Heart right ventricle (tissue), 16 donors: ENCODE measurements around the gene SLC35G4. TPM values are rescaled to one million over a fixed set of nuclear protein-coding genes. Genes with fewer than 3 reads are reported as not detected.

Experiments used
- ATAC-seq, 8 donors: fragments of 200-7000 bp; cut with Tn5 transposase; one replicate each; pipeline ENCODE4 v1.9.1; 2020; ENCODE audit warnings: mild to moderate bottlenecking in 8 of 8, moderate library complexity in 8 of 8, moderate number of reproducible peaks in 1 of 8
- DNase-seq, 2 donors: peaks; one replicate each; pipeline ENCODE4 v3.0.0-alpha.2; 2020
- H3K27ac ChIP-seq, 10 donors: fragments of 200-600 bp; sonication (generic) in 2 of 10; one replicate each; pipeline versions ENCODE4 v1.5.0 to v1.8.0; 2020 to 2022; ENCODE audit warnings: mild to moderate bottlenecking in 3 of 10
- H3K27me3 ChIP-seq, 7 donors: fragments of 200-600 bp; one replicate each; pipeline ENCODE4 v1.8.0; 2021 to 2022; ENCODE audit warnings: mild to moderate bottlenecking in 2 of 7
- H3K36me3 ChIP-seq, 9 donors: fragments of 200-600 bp; sonication (generic) in 1 of 9; one replicate each; pipeline versions ENCODE4 v1.5.0 to v1.8.0; 2020 to 2022; ENCODE audit warnings: mild to moderate bottlenecking in 2 of 9
- H3K4me1 ChIP-seq, 9 donors: fragments of 200-600 bp; sonication (generic) in 1 of 9; one replicate each; pipeline versions ENCODE4 v1.5.0 to v1.8.0; 2020 to 2022; ENCODE audit warnings: mild to moderate bottlenecking in 4 of 9
- H3K4me3 ChIP-seq, 10 donors: fragments of 200-600 bp; sonication (generic) in 2 of 10; one replicate each; pipeline versions ENCODE4 v1.5.0 to v1.8.0; 2020 to 2022; ENCODE audit warnings: mild to moderate bottlenecking in 7 of 10, moderate library complexity in 2 of 10
- H3K9me3 ChIP-seq, 11 donors: fragments of 200-600 bp in 10 of 11; sonication (generic) in 2 of 11; one replicate each; pipeline versions ENCODE4 v1.5.0 to v1.8.0; 2013 to 2022; ENCODE audit warnings: mild to moderate bottlenecking in 2 of 11, control low read depth in 1 of 11, moderate library complexity in 1 of 11
- CTCF ChIP-seq, 9 donors: fragments of 200-600 bp; sonication (generic) in 2 of 9; IDR thresholded peaks; one replicate each; pipeline versions ENCODE4 v1.5.0 to v1.8.0; 2021 to 2022; ENCODE audit warnings: antibody characterized with exemption in 9 of 9, mild to moderate bottlenecking in 5 of 9, moderate library complexity in 1 of 9
- whole genome bisulfite sequencing, 2 donors: extraction: QIAGEN DNeasy Blood & Tissue Kit; methylation state at CpG; one replicate each; pipeline ENCODE4 v1.1.7; 2013; ENCODE audit warnings: inconsistent platforms in 1 of 2; 5-methylcytosine and 5-hydroxymethylcytosine counted together
- intact Hi-C, 10 donors: fragments of 100-400 bp; cut with DNase I; formaldehyde crosslinking; loops; one replicate each; pipeline versions ENCODE4 v1.11.1 to v1.14.2; 2022
- microRNA-seq, 2 donors: library from miRNA; unstranded; fragments of <30 nt; microRNA quantifications; one replicate each; pipeline ENCODE4 v1.2.0, GENCODE V29; 2021
- polyA plus RNA-seq, 2 donors: library from polyadenylated mRNA; stranded (reverse); fragments of 200-250 nt; gene quantifications; one replicate each; pipeline ENCODE4 v1.2.3, GENCODE V29; 2013
- total RNA-seq, 10 donors: library from RNA; stranded (reverse); fragmentation: NEBNext Ultra II Directional in 3 of 10; extraction: Animal tissue kit (Norgen Biotek cat#: 25700) in 3 of 10; gene quantifications; one replicate each; pipeline versions ENCODE4 v1.2.1 to v1.2.4, GENCODE V29; 2021 to 2023
- donor health status: Arrhythmogenic right ventricular cardiomyopathy.
- donor health status: ischemic (EF 13 %, LVEDD 7.1; RV severe dilation, severe dysfunction).
- donor health status: healthy with polysubstance abuse.
- donor health status: DM: no; HTN: yes; CAD: no.
- donor health status: DM: no; HTN: no; CAD: no.
- donor health status: ischemic (EF 25% LVEDD 6.9; RV normal size, moderate dysfunction).
- donor health status: ischemic (EF 25% LVEDD 5.7; RV mildly dilated, moderate dysfunction).
- donor health status: healthy.
- donor health status: DM: yes; HTN: yes; CAD: no.
- donor health status: Ischemic cardiomyopathy.
- donor health status: ischemic (EF 35%, LVEDD 5.7; RV mildly dilated, moderate dysfunction).
- donor health status: nonischemic (EF 11% LVEDD 7.7; RV severe dilation, severe dysfunction).
- donor health status: DM: yes; HTN: yes; CAD: no.
- donor health status: PGD.
- donor health status: ischemic (EF 29% LVEDD 5.4; RV normal size, mild dysfunction).
- donor health status: nonischemic (EF 23%, LVEDD 6.1; RV moderate dilation, normal function).

SLC35G4 gene
- total and polyA plus RNA-seq, 12 donors = not detected

GRCh38 chr18:11658019-11658418, 48.6 kb downstream of the SLC35G4 start:
- 83 to 90% methylated on average over 5 of the region's 5 CpGs for WGBS, 2 donors
- intact Hi-C loops = loop anchor here in 5 of 10 donors (5.0 to 10.0 kb wide), 6 partner anchors 207 to 579 kb away; no protein-coding TSS in a partner anchor
- Histone ChIP-seq H3K27ac (no peak overlapping the region), H3K9me3 (no peaks in the 10 kb centered on the region), H3K4me1 (peaks cover 0 to 7% (median 0%) of the 10 kb centered on the region in 9 donors), H3K27me3 (peaks cover 0 to 65% (median 39%) of the 10 kb centered on the region in 7 donors), H3K36me3 (no peaks in the 10 kb centered on the region), H3K4me3 (no peak overlapping the region)
- TF ChIP-seq CTCF (IDR thresholded peaks at IDR 0.05) = no peak
- DNase-seq (no peak), ATAC-seq (no peak)

- intact Hi-C loops = loop anchor here in 5 of 10 donors (5.0 to 10.0 kb wide), 6 partner anchors 206 to 578 kb away; no protein-coding TSS in a partner anchor
- Histone ChIP-seq H3K4me1 (peaks cover 0 to 7% (median 0%) of the 10 kb centered on the region in 9 donors), H3K27ac (no peak overlapping the region), H3K27me3 (peaks cover 0 to 74% (median 47%) of the 10 kb centered on the region in 7 donors), H3K36me3 (no peaks in the 10 kb centered on the region), H3K4me3 (no peak overlapping the region), H3K9me3 (no peaks in the 10 kb centered on the region)
- ATAC-seq (no peak), DNase-seq (no peak)
- no peak for TF ChIP-seq CTCF (IDR thresholded peaks at IDR 0.05)
- 89 to 93% methylated on average over 6 of the region's 6 CpGs for WGBS, 2 donors
These were observed 49.6 kb downstream of the SLC35G4 start for GRCh38 chr18:11658989-11659388.

Small RNA genes within 50 kb of the gene (microRNA-seq; reads per million reads assigned to microRNA genes)
- 0 reads per million in 2 donors for gene MIR7153

Other genes starting within 250 kb of the SLC35G4 start
- 1 to 10 TPM; 1.1 to 6.9 (median 1.8) TPM for gene GNAL, start 79.7 kb downstream of the SLC35G4 start, total RNA-seq
- gene GNAL, start 79.7 kb downstream of the SLC35G4 start, polyA plus RNA-seq = 1 to 10 TPM in 1 of 2 donors, under 1 TPM in 1; 0.42 to 1.3 TPM
- gene CHMP1B, start 241.8 kb downstream of the SLC35G4 start, total RNA-seq = 10 to 100 TPM; 30.2 to 53.7 (median 38.3) TPM
- 10 to 100 TPM; 16.3 to 25.5 TPM for gene CHMP1B, start 241.8 kb downstream of the SLC35G4 start, polyA plus RNA-seq